ENCODE measurements around the gene CMYA5.

The CMYA5 gene

GRCh38 chr5:79820648-79821047 is 131.0 kb downstream of the CMYA5 start:
- no peak for TF ChIP-seq ISL1 (CRISPR knock-in tag; IDR thresholded peaks at IDR 0.05)
- no peak for ATAC-seq

GRCh38 chr5:79824444-79824843 is 134.8 kb downstream of the CMYA5 start:
- ATAC-seq: no peak
- no peak for TF ChIP-seq SNAI2 (CRISPR knock-in tag; IDR thresholded peaks at IDR 0.05)
- TF ChIP-seq TSHZ2 (CRISPR knock-in tag; IDR thresholded peaks at IDR 0.05): no peak
- TF ChIP-seq PPARA (CRISPR knock-in tag; IDR thresholded peaks at IDR 0.05; ENCODE audit: borderline replicate concordance): no peak
- TF ChIP-seq ZNF8 (CRISPR knock-in tag; IDR thresholded peaks at IDR 0.05): no peak
- no peak for TF ChIP-seq ISL1 (CRISPR knock-in tag; IDR thresholded peaks at IDR 0.05)
- TF ChIP-seq PATZ1 (CRISPR knock-in tag; IDR thresholded peaks at IDR 0.05; ENCODE audit: borderline replicate concordance): no peak
- no peak for TF ChIP-seq GLIS3 (CRISPR knock-in tag; IDR thresholded peaks at IDR 0.05)
- TF ChIP-seq OSR1 (CRISPR knock-in tag; IDR thresholded peaks at IDR 0.05): no peak
- no peak for TF ChIP-seq POU6F1 (CRISPR knock-in tag; IDR thresholded peaks at IDR 0.05; ENCODE audit: borderline replicate concordance, low read depth)
- no peak for TF ChIP-seq TOX (CRISPR knock-in tag; IDR thresholded peaks at IDR 0.05; ENCODE audit: borderline replicate concordance)
- TF ChIP-seq ESRRG (CRISPR knock-in tag; IDR thresholded peaks at IDR 0.05): no peak
- TF ChIP-seq ZFP30 (CRISPR knock-in tag; IDR thresholded peaks at IDR 0.05): no peak
- no peak for TF ChIP-seq BACH2 (CRISPR knock-in tag; IDR thresholded peaks at IDR 0.05; ENCODE audit: borderline replicate concordance)
- TF ChIP-seq ZFP3 (CRISPR knock-in tag; IDR thresholded peaks at IDR 0.05): no peak
- no peak for TF ChIP-seq TCF4 (CRISPR knock-in tag; IDR thresholded peaks at IDR 0.05; ENCODE audit: borderline replicate concordance)

- ATAC-seq: no peak
- TF ChIP-seq ZFP3 (CRISPR knock-in tag; IDR thresholded peaks at IDR 0.05) (no peak), CREB5 (CRISPR knock-in tag; IDR thresholded peaks at IDR 0.05; ENCODE audit: low read depth) (no peak), TCF4 (CRISPR knock-in tag; IDR thresholded peaks at IDR 0.05; ENCODE audit: borderline replicate concordance) (no peak), CSRNP3 (CRISPR knock-in tag; IDR thresholded peaks at IDR 0.05) (no peak), SNAI2 (CRISPR knock-in tag; IDR thresholded peaks at IDR 0.05) (no peak), GLIS3 (CRISPR knock-in tag; IDR thresholded peaks at IDR 0.05) (no peak), CSDC2 (CRISPR knock-in tag; IDR thresholded peaks at IDR 0.05) (no peak), ZNF565 (CRISPR knock-in tag; conservative IDR thresholded peaks at IDR 0.05; ENCODE audit: low read depth) (no peak), ZC3H10 (CRISPR knock-in tag; IDR thresholded peaks at IDR 0.05) (no peak), RARB (CRISPR knock-in tag; IDR thresholded peaks at IDR 0.05) (no peak), ESRRG (CRISPR knock-in tag; IDR thresholded peaks at IDR 0.05) (no peak), POU6F1 (CRISPR knock-in tag; IDR thresholded peaks at IDR 0.05; ENCODE audit: borderline replicate concordance, low read depth) (no peak), OSR1 (CRISPR knock-in tag; IDR thresholded peaks at IDR 0.05) (no peak), PATZ1 (CRISPR knock-in tag; IDR thresholded peaks at IDR 0.05; ENCODE audit: borderline replicate concordance) (no peak), TOX (CRISPR knock-in tag; IDR thresholded peaks at IDR 0.05; ENCODE audit: borderline replicate concordance) (no peak), PPARA (CRISPR knock-in tag; IDR thresholded peaks at IDR 0.05; ENCODE audit: borderline replicate concordance) (no peak), ZNF70 (CRISPR knock-in tag; IDR thresholded peaks at IDR 0.05) (no peak), BACH2 (CRISPR knock-in tag; IDR thresholded peaks at IDR 0.05; ENCODE audit: borderline replicate concordance) (no peak)
Observed at GRCh38 chr5:79825802-79826201, 136.2 kb downstream of the CMYA5 start.
